CD4-positive, alpha-beta T cell treated with Interleukin-10 for 1 hour (primary cell): ENCODE results near the gene TIMM22.
"Not testable (repeated sequence)": the region's sequence is repeated elsewhere in the genome, so short reads cannot be mapped to it uniquely, and the experiment has no call there.

ENCODE experiments used
- DNase-seq: peaks from one replicate; pipeline ENCODE4 v3.0.0-alpha.2; 2020

The TIMM22 gene

DNA sequence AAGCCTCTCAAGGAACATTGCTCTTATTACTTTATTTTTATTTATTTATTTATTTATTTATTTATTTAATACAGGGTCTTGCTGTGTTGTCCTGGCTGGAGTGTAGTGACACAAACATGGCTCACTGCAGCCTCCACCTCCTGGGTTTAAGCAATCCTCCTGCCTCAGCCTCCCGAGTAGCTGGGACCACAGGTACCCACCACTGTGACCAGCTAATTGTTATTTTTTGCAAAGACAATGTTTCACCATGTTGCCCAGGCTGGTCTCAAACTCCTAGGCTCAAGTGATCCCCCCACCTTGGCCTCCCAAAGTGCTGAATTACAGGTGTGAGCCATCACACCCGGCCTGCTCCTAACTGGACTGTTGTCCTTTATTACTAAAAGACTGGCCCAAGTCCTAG is 22.2 kb upstream of the TIMM22 start:
- not testable (repeated sequence) for DNase-seq

DNA sequence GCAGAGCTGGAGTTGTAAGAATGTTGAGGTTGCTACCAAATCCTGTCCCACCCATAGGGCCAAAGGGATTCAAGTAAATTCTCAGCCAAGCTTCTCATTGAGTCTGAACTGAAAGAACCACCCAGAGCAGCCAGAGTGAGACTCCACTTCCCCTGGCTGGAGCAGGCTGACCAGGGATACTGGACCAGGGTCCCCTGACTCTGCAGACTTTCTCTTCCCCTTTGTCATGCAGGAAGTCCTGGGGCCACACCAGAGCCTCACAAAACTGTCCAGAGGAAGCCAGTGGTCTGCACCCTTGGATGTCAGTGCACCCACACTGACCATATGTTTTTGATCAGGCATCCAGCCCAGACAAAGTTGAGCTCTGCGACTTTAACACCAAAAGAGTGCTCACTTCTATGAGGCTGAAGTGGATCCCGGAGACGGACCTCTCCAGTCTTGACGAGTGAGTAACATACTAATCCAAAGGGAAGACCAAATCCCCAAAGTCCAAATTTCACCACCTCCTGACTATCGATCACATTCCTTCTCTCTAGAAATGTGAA is 21.5 kb upstream of the TIMM22 start:
- no peak for DNase-seq

DNA sequence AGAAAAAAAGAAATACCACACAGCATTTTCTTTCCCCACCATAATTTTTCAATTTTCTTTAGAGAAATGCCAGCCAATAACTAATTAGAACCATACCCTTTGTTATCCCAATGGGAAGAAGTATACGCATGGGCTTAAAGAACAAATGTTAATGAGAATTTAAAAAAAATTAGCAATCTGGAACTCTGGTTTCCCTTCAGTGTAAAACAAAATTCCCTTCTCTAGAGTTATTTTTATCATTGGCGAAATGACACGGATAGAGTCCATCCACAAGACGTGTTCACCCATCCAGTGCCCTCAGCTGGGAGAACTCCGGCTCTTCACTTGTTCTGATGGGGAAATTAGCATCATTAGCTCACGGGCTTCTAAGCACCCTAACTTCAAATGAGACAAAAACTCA is 20.6 kb upstream of the TIMM22 start:
- DNase-seq: no peak

DNA sequence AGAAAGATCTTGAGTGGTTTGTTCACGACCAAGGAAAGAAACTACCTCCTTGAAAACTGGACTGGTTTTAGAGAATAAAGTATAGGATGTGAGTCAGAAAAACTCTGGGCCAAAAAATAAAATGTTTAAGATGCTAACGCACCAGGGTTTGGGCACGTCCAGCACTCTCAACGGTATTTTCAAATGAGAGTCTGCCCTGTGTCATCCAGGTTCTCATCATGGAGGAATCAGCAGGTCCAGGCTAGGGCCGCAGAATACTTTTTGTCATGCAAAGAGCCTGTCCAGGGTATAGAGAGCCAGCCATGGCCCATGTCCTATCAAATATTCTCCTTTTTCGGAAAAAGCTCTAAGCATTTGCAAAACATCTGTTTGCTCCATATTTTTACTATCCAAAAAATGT is 19.8 kb upstream of the TIMM22 start:
- no peak for DNase-seq

DNA sequence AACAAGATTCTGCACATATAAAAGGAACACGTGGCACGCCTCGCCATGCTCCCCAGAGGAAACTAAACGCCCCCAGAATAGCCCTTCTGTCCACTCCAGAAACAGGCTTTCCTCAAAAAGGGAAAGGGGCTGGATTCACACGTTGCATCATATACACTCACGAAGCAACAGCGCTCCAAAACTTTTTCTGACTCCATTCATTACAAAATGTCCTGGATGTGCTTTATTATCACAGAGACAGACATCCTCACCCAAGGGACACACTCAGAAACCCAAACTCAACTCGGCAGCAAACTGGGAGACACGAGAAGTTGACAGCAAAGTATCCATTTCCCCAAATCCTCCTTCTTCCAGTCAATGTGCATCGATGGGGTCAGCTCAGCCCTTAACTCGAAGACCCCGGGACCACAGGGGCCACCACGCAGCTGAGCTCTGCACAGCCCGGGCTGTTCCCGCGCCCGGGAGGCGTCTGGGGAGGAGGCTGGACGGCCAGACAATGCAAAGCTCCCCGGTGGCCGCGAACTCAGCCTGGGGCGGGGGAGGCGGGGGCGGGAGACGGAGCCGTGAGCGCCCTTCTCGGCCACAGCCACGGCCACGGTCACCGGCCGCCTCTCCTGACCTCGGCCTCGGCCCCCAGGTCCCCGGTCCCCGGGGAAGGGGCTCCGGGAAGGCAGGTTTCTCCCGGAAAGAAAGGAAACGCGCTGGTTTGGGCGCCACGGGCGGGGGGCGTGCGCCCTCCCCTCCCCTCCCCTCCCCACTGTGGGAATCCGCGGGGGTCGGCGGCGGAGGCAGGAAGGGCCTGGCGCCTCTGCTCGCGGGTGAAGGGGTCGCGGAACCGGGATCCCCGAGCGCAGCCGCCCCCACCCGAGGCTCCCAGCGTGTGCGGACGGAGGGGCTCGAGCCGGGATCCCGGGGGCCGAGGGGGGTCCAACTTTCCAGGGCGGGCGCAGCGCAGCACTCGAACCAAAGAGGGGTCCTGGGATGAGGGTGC is 18.5 kb upstream of the TIMM22 start:
- no peak for DNase-seq

DNA sequence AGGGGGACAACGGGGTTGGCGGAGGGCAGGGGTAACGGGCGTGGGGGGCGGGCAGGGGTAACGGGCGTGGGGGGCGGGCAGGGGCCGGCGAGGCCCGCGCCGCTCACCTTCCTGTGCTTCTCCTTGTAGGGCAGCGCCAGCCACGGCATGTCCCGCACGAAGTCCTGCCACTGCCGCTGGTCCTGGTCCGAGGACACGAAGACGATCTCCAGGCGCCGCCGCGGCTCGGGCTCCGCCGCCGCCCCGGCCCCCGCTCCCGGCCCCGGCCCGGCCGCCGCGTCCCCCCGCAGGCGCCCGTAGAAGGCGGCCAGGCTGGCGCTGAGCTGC is 17.8 kb upstream of the TIMM22 start:
- no peak for DNase-seq

DNA sequence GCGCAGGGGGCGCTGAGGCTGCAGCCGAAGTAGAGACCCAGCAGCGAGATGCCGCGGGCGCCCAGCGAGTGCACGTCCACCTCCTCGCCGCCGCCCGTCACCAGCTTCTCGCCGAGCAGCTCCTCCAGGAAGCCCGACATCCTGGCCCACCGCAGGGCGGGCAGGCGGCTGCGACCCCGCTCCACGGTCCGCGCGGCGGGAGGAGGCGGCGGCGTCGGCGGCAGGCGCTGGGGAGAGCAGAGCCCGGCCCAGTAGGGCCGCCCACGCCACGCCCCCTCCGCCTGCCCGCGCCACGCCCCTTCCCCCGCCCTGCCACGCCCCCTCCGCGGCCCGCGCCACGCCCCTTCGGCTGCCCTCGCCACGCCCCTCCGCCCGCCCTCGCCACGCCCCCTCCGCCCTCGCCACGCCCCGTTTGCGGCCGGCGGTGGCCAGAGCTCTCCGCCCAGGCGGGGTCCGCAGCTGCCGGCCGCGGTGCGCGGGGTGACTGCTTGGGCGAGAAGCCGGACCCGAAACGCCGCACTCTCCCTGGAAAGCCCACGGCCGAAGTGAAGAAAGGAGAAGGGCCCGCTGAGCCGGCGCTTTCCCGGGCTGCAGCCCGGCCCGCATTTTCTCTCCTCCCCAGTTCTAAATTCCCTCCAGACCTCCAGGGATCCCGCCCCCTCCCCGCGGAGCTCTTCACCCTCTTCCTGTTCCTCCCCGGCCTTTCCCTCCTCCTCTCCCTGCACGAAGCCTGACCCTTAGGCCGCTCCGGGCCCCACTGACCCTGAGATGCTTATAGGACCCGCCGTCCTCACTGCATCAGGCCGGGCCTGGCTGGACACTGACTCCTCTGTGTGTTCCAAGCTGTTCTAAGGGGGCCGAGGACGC is 17.2 kb upstream of the TIMM22 start, which contains the start of gene NXN:
TSS of gene NXN (minus strand) at position 238 of the 867 bp plus-strand sequence.
- peak; percentile 85 for DNase-seq

DNA sequence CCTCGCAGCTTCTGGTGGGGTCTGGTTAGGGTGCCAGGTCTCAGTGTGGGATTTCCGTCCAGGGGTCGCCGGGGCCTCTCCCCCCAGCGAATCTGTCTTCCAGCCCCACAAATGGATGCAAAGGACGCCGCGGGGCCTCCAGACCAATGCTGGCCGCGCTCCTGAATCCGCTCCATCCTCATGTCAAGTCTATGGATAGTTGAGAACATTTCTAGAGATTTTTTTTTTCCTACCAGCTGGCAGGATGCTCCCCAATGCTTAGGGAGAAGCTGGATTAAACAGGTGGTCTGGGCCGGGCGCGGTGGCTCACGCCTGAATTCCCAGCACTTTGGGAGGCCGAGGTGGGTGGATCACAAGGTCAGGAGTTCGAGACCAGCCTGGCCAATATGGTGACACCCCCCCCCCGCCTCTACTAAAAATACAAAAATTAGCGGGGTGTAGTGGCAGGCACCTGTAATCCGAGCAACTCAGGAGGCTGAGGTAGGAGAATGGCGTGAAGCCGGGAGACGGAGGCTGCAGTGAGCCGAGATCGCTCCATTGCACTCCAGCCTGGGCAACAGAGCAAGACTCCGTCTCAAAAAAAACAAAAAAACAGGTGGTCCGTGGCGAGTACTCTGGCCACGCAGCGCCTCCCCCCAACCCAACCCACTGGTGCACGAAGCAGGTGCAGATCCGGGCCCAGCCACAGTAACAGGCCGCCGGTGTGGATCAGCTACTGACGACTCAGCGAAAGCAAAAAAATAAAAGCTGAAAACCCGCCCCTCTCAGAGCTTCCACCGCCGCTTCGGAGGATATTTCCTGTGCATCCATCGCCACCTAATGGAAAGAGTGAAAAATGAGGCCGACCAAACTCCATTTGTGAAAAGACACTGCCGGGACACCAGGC is 16.3 kb upstream of the TIMM22 start:
- DNase-seq: peak; percentile 90

DNA sequence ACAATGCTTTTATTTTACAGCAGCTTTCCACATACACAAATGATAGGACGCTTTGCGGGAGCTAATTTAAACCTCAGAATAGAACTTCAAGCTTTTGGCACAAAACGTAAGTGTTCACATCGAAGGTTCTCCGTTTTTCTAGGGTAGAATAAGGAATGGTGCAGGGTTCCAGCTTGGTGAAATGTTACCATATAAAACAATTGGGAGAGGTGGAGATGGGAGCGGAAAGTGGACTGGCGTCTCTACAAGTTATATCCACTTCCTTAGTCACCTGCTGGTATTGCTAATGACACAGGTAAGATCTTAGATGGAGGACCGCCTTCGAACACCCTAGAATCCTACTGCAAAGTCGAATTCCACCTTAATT is 15.7 kb upstream of the TIMM22 start:
- DNase-seq: no peak

DNA sequence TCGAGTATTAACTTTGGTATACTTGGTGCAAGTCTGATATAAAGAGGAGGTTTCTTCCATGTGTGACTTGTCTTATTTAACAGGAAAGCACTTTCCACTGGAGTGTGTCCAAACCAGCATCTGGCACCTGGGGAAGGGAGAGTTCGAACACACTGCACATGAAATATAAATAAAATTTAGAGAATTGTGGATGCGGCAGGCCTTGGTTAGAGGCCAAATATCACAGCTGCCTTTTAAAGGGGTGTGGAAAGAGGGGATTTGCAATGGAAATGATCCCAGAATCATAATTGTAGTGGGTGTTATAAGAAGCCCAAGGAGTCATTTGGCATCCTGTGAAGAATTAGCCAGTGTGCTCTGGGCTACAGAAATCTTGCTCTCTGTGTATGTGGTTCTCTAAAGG is 13.0 kb upstream of the TIMM22 start:
- no peak for DNase-seq

DNA sequence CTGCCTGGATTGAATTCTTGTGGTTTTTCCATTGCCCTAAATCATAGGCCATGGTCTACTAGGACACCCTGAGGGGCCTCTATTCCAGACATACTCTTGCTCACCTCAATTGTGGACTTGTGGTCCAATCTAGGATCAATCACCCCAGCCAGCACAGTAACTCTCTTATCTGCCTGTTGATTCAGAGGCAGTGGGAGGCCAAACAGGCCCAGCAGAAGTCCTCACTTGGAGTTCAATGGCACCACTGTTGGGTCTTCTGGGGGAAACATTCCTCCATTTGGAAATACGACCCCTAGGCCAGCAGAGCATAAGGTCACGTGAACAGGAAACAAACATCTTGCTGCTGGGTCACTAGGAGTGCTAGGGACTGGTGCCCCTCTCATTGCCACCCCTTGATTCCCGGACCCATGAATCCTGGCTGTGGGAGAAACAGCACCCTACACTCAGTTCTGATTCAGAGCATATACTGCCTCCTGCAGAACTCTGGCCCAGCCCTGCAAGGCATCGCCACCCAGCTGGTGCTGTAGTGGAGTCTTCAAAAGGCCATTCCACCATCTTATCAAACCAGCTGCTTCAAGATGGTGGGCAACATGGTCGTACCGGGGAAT is 10.5 kb upstream of the TIMM22 start:
- no peak for DNase-seq

DNA sequence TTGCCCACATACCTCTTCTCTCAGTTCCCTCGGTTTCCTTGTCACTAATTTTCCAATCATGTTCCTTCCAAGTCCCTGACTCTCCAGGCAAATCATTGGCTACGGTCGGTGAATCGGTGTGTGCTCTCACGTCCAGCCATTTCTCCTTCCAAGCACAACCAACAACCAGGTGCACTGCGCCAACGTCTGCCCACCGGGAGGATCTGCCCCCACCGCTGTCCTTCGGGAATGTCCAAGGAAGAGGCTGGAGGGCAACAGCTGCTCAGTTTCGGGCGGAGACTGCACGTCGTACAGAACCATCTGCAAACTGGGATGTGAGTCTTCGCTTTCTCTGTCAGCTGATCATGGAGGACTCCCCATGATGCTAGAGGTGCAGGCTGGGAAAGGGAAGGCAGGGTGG is 9.0 kb upstream of the TIMM22 start:
- DNase-seq: no peak

DNA sequence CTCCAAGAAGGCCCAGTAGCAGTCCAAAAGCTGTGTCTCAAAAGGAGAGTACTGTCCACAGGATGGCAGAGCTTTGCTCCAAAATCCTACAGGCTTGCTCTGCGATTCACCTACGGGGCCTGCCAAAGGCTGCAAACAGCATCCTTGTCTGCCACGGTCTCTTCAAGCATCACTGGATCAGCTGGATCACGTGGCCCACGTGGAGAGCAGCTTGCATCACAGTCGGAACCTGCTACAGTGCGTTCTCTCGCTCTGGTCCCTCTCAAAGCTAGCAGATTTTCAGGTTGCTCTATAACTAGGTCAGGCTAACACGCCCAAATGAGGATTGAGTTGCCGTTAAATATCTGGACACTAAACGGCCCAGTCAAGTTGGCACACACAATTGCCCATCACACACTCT is 8.4 kb upstream of the TIMM22 start:
- DNase-seq: no peak

DNA sequence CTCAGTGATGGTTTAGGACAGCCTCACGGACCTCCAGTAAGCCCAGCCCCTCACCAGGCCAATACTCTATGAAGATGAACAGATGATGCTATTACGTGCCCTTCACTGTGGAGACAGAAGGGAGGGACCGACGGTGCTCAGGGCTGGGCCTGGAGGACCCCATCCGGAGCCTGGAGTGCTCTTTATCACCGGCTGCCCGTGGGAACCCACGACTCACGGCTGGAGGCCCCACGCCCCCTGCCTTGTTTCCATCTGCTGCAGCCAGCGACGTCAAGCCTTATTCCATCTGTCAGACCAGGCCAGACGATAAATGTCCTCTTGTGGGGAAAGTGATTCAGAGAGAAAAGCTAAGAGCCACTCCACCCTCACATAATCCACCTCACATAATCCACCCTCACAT is 4.0 kb upstream of the TIMM22 start:
- DNase-seq: no peak

DNA sequence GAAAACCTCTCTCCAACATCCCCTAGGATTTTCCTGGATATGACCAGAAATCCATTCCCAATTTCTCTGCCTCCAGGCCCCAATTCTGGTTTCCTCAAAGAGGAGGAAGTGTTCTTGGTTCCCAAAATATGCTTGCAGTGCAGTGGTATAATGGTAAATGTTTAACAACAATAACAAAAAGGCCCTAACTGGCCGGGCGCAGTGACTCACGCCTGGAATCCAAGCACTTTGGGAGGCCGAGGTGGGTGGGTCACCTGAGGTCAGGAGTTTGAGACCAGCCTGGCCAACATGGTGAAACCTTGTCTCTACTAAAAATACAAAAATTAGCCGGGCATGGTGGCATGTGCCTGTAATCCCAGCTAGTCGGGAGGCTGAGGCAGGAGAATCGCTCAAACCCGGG is 1.6 kb upstream of the TIMM22 start:
- not testable (repeated sequence) for DNase-seq

DNA sequence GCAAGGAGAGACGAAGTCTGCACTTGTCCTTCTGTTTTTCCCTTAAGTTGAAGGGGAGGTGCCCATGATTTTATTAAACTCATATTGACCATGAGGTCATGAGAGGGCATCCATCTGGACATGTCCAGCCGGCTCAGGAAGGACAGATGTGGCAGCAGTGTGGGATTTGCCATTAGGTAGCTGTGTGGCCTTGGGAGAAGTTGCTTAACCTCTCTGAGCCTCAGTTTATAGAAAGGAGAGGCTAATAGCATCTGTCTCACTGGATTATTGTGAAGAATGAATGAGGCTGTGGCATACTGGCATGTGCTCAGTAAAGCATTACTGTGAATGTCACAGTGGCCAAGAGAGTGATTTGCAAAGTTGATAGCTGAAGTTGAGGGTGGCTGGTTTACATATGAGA is 1.2 kb downstream of the TIMM22 start:
- DNase-seq: no peak

DNA sequence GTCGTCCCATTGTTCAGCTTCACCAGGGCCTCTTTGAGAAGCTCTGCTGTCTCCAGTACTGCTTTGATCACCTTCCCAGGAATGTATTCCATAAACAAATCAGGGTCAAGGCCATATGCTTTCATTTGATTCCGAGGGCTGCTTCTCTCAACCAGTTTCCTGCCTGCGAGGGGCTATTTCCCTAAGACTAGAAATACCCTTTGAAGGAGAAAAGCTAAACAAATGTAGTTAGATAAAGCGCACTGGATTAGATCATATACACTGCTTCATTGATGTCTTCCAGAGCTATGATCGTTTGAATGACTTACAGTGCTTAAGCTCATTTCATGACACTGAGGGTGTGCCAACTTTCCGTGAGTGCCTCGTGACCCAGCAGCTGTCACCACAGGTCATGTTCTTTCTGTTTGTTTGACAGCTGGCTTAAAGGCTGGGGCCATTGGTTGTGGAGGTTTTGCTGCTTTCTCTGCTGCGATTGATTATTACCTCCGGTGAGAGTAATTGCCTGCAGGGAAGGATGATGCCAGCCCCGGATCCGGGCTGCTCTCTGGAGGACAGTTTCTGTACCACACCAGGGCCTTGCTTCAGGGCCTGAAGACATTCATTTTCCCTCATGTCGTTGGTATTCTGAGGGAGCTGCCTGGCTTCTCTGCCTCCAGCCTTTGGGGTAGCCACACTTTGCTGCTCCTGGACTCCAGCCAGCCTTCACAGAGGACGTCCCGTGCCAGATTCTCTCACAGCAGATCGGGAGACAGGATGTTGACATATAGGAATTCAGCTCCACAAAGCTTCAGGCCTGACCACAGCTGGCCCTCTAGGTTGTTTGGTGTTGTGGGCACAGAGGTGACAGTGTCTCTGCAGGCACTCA is 3.9 kb downstream of the TIMM22 start:
- no peak for DNase-seq

DNA sequence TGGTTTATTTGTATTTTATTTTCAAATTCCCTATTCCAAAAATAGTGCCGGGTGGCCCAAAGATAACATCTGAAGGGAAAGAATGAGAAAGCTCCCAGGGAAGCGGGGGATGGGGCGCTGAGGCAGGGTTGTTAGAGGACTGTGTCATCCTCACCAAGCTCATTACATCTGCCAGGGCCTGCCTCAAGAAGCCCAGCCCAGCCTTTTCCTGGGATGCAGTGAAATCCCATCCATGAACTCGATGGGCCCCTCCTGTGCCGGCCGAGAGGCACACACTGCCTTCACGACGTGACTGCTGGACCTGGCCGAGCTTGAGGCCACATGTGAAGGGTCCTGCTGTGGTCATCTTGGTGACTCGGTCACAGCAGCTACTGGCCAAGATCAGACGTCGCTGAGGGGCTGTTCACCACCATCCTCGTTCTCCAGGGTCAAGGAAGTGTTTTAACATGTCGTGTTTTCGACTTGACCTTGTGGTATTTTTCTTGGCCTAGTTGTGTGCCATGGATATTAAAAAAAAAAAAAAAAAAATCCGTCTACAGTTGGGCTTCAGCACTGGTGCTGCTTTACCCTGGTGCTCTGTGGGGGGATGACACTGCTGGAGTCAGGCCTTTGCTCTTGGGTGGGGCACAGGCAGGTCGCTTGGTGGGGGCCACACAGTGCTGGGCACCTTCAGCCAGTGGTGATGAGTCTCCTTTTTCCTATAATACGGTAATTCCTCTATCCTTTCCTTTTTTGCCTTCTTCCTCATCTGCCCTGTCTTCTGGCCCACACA is 4.9 kb downstream of the TIMM22 start:
- DNase-seq: no peak

DNA sequence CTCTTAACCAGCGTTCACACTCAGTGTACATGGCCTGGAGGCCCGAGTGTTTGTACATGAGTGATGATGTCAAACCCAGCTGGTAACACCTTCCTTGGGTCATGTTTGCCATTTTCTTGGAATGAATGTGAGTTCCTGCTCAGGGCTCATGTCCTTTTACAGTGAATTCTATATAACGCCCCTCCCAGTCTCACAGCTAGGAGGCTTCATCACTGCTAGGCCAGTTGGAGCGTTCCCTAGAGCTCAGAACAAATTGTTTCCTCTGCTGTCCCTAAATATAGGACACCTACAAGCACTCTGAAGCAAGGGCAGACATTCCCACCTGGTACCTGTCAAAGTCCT is 5.5 kb downstream of the TIMM22 start:
- no peak for DNase-seq

DNA sequence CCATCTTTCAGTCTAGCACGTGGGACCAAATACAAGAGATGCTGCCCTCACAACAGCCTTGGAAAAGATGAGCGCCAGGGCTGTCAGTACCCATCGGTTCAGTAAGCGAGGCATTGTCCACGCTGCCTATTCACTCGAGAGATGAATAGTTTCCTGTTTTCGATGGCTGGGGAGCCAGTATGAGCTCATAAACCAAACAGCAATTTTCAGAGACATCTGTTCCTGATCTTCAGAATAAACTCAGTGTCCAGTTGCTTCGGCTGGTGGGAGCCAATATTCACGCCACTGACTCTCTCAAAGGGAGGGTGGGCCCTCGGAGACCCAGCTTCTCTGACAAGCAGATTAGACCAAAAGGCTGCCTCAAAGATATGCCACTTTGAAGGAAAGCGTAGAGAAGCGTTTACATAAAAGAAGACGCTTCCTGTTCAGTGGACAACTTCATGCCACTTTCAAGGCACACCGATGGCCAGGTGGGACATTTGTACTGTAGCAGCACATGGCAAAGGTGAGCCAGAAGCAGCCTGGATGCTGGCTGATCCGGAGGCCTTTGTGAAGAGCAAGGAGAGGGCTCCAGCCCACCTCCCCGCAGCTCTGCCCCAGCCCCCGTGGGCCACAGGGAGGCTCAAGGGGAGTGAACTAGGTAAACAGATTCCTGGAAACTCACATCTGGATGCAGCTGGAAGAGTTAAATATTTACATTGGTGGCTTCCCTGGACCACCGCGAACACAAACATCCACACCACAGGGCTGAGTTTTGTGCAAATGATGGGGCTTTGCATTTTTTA is 6.0 kb downstream of the TIMM22 start:
- DNase-seq: no peak
